GM12878 (cell line): Measurements from ENCODE around the gene INHBE. TPM values are rescaled to one million over a fixed set of nuclear protein-coding genes. Genes with fewer than 3 reads are reported as not detected.

Source experiments
- ASH2L ChIP-seq: fragments of 300-600, 200-600 bp; sonication (generic); IDR thresholded peaks from 2 replicates; pipeline ENCODE4 v1.6.1; 2017; ENCODE audit warnings: low read depth, mild to moderate bottlenecking, borderline replicate concordance
- ATF7 ChIP-seq: fragments of 450-650 bp; IDR thresholded peaks from 2 replicates; pipeline ENCODE4 v1.6.1; 2016; ENCODE audit warnings: low read depth, mild to moderate bottlenecking
- CBX3 ChIP-seq: fragments of 200-600 bp; sonication (generic); IDR thresholded peaks from 2 replicates; pipeline ENCODE4 v1.6.1; 2016; ENCODE audit warnings: low read depth, borderline replicate concordance
- CREB1 ChIP-seq: IDR thresholded peaks from 2 replicates; pipeline ENCODE4 v1.6.1; 2012; ENCODE audit warnings: low read depth, mild to moderate bottlenecking, inconsistent platforms
- CUX1 ChIP-seq: IDR thresholded peaks from 2 replicates; pipeline ENCODE4 v1.6.1; 2012; ENCODE audit warnings: improper control_type of control experiment, low read depth, low read length; ENCODE audit not compliant: insufficient replicate concordance
- DPF2 ChIP-seq: fragments of 450-650 bp; IDR thresholded peaks from 2 replicates; pipeline ENCODE4 v1.6.1; 2017; ENCODE audit warnings: mild to moderate bottlenecking
- EGR1 ChIP-seq, 2 experiments: IDR thresholded peaks; 1 replicate in 1 of 2; 2 replicates in 1 of 2; pipeline ENCODE4 v1.6.1; 2011 to 2012; ENCODE audit warnings: low read depth in 2 of 2, low read length in 2 of 2, borderline replicate concordance in 1 of 2, mild to moderate bottlenecking in 1 of 2, moderate library complexity in 1 of 2
- ETV6 ChIP-seq, 2 experiments: fragments of 450-650 bp in 1 of 2; IDR thresholded peaks in 1 of 2; conservative IDR thresholded peaks in 1 of 2; 2 replicates each; pipeline ENCODE4 v1.6.1; 2014; ENCODE audit warnings: antibody characterized with exemption in 1 of 2, borderline replicate concordance in 1 of 2, low read depth in 1 of 2, mild to moderate bottlenecking in 1 of 2, moderate library complexity in 1 of 2
- FOXM1 ChIP-seq: IDR thresholded peaks from 2 replicates; pipeline ENCODE4 v1.6.1; 2012; ENCODE audit warnings: low read depth, mild to moderate bottlenecking, inconsistent platforms, low read length, moderate library complexity
- GATAD2B ChIP-seq: fragments of 450-650 bp; conservative IDR thresholded peaks from 2 replicates; pipeline ENCODE4 v1.6.1; 2017; ENCODE audit warnings: low read depth, mild to moderate bottlenecking, moderate library complexity
- HCFC1 ChIP-seq: fragments of 150-350 bp; IDR thresholded peaks from 2 replicates; pipeline ENCODE4 v1.6.1; 2014; ENCODE audit warnings: low read length
- IKZF2 ChIP-seq, 2 experiments: fragments of 450-650 bp; IDR thresholded peaks; 2 replicates each; pipeline ENCODE4 v1.6.1; 2017; ENCODE audit warnings: mild to moderate bottlenecking in 2 of 2, moderate library complexity in 2 of 2
- KAT2A ChIP-seq: conservative IDR thresholded peaks from 2 replicates; pipeline ENCODE4 v1.6.1; 2011; ENCODE audit warnings: low read depth, low read length; ENCODE audit not compliant: control insufficient read depth
- MYB ChIP-seq: fragments of 150-350 bp; IDR thresholded peaks from 2 replicates; pipeline ENCODE4 v1.6.1; 2014; ENCODE audit warnings: mild to moderate bottlenecking, low read depth, low read length, borderline replicate concordance
- MYC ChIP-seq: IDR thresholded peaks from 2 replicates; pipeline ENCODE4 v1.6.1; 2011; ENCODE audit warnings: mild to moderate bottlenecking, low read length, moderate library complexity, inconsistent platforms; ENCODE audit not compliant: insufficient read depth, insufficient replicate concordance, insufficient read length, severe bottlenecking
- NBN ChIP-seq: fragments of 450-650 bp; IDR thresholded peaks from 2 replicates; pipeline ENCODE4 v1.6.1; 2016
- NFXL1 ChIP-seq: fragments of 450-650 bp; IDR thresholded peaks from 2 replicates; pipeline ENCODE4 v1.6.1; 2017; ENCODE audit warnings: antibody characterized with exemption, mild to moderate bottlenecking, borderline replicate concordance
- NRF1 ChIP-seq: conservative IDR thresholded peaks from 2 replicates; pipeline ENCODE4 v1.6.1; 2011; ENCODE audit warnings: mild to moderate bottlenecking, low read depth, low read length, improper control_type of control experiment
- PKNOX1 ChIP-seq: fragments of 450-650 bp; IDR thresholded peaks from 2 replicates; pipeline ENCODE4 v1.6.1; 2016; ENCODE audit warnings: mild to moderate bottlenecking
- PML ChIP-seq: IDR thresholded peaks from 2 replicates; pipeline ENCODE4 v1.6.1; 2012; ENCODE audit warnings: low read length, inconsistent platforms
- RFX5 ChIP-seq: IDR thresholded peaks from 2 replicates; pipeline ENCODE4 v1.6.1; 2011; ENCODE audit warnings: low read depth, low read length, improper control_type of control experiment
- SRF ChIP-seq, 2 experiments: IDR thresholded peaks; 2 replicates each; pipeline ENCODE4 v1.6.1; 2011; ENCODE audit warnings: low read depth in 2 of 2, low read length in 2 of 2, mild to moderate bottlenecking in 1 of 2, moderate library complexity in 1 of 2
- STAT1 ChIP-seq: fragments of 450-650 bp; conservative IDR thresholded peaks from 2 replicates; pipeline ENCODE4 v1.6.1; 2014; ENCODE audit warnings: antibody characterized with exemption, mild to moderate bottlenecking
- TAF1 ChIP-seq: IDR thresholded peaks from 2 replicates; pipeline ENCODE4 v1.6.1; 2011; ENCODE audit warnings: mild to moderate bottlenecking, low read depth, low read length, borderline replicate concordance
- polyA plus RNA-seq, 11 experiments: library from polyadenylated mRNA; depleted of rRNA in 4 of 11; unstranded in 6 of 11; stranded (reverse) in 5 of 11; fragments of >200 nt; fragmentation: Nextera tagmentation in 4 of 11; fragmentation: Illumina TruSeq in 1 of 11; extraction: Ambion mirVana in 4 of 11; extraction: Trizol in 1 of 11; gene quantifications; 1 replicate in 1 of 11; 2 replicates in 10 of 11; pipeline versions ENCODE4 v1.2.1 to v1.2.3, GENCODE V29; 2011 to 2016; ENCODE audit warnings: inconsistent platforms in 2 of 11, missing spikeins in 2 of 11, low read depth in 1 of 11
- total RNA-seq, 4 experiments: library from RNA; depleted of rRNA in 3 of 4; stranded (reverse); fragments of >200 nt in 3 of 4; fragmentation: Illumina TruSeq in 1 of 4; extraction: Trizol in 1 of 4; gene quantifications; 2 replicates each; pipeline versions ENCODE4 v1.2.1 to v1.2.3, GENCODE V29; 2013 to 2021
- TF ChIP-seq, protein P1 (sequence below): IDR thresholded peaks from 2 replicates; pipeline ENCODE4 v1.6.1; 2012; ENCODE audit warnings: low read depth, low read length, improper control_type of control experiment

The INHBE gene
- total and polyA plus RNA-seq, 10 of the 15 experiments (the other 5 are each of a cell fraction or from before 2014, with no cell fraction given): 0.09 to 2.5 (median 0.37) TPM

DNA sequence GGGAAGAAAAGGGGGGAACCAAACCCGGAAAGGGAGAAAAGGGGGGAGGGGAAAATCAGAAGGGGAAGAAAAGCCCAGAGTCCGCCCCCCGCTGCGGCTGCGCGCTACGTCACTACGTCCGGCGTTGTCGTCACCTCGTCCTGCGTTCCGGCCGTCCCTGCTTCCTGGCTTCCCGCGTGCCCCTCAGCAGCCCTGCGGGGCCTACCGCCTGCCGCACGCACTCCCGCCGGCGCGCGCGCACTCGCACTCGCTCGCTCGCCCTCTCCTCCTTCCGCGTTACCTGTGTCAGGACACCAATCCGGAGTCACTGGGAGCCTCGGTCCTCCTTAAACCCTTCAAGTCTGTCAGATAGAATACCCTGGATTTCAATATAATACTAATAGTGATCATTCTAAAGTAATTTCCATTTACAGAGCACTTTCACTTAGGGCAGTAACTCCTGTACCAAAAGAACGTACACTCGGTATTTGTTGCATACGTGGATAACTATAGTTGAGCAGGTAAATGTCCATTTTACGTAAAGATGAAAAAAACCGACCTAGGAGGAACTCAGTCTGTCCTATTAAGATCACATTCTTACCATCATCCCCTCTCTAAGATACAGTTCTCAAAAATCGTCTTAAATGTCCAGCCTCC is 24.1 kb upstream of the INHBE start, which contains the start of gene R3HDM2 (continued):
- TF ChIP-seq CUX1 (peak; percentile 69), TAF1 (peak; percentile 78; the same call in 1 of the 2 replicates), ASH2L (no peak), PML (peak; percentile 94), ATF7 (peak; percentile 41; the same call in 1 of the 2 replicates), EGR1 (IDR thresholded peaks at IDR 0.05; ENCODE audit: borderline replicate concordance in 1 of 2, low read depth in 2 of 2, low read length in 2 of 2) (peak; percentile 68 to 94; a peak in 2 of 3 replicates), HCFC1 (peak; percentile 44), FOXM1 (no peak), ETV6 (conservative IDR thresholded peaks at IDR 0.05 in 1 of 2, IDR thresholded peaks at IDR 0.05 in 1 of 2; ENCODE audit: borderline replicate concordance in 1 of 2, low read depth in 1 of 2) (peak in 1 of 2 experiments; percentile 49; a peak in 2 of 4 replicates), GATAD2B (no peak; the same call in 1 of the 2 replicates), IKZF2 (IDR thresholded peaks at IDR 0.05) (peak; percentile 20 to 41; a peak in 2 of 4 replicates), MYB (no peak), STAT1 (peak; percentile 71; the same call in 1 of the 2 replicates), KAT2A (no peak), NFXL1 (no peak), NBN (peak; percentile 67; the same call in 1 of the 2 replicates), PKNOX1 (peak; percentile 72), CREB1 (peak; percentile 97), DPF2 (peak; percentile 34), SRF (IDR thresholded peaks at IDR 0.05; ENCODE audit: low read depth in 2 of 2, low read length in 2 of 2) (0 out of 4 replicates have a peak, but pooled peaks of 1 of the 2 experiments have one; percentile 3), MYC (peak; percentile 81), CBX3 (no peak), NRF1 (peak; percentile 27; the same call in 1 of the 2 replicates), RFX5 (peak; percentile 35; the same call in 1 of the 2 replicates)
- TF ChIP-seq, protein P1, sequence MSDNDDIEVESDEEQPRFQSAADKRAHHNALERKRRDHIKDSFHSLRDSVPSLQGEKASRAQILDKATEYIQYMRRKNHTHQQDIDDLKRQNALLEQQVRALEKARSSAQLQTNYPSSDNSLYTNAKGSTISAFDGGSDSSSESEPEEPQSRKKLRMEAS: peak; percentile 79; the same call in 1 of the 2 replicates
